ENCODE data around the gene MAN2A1. TPM values are rescaled to one million over a fixed set of nuclear protein-coding genes. Genes with fewer than 3 reads are reported as not detected.

MAN2A1 gene
- total and polyA plus RNA-seq, 2 experiments from 2014 or later: 32.5 to 129 TPM

DNA sequence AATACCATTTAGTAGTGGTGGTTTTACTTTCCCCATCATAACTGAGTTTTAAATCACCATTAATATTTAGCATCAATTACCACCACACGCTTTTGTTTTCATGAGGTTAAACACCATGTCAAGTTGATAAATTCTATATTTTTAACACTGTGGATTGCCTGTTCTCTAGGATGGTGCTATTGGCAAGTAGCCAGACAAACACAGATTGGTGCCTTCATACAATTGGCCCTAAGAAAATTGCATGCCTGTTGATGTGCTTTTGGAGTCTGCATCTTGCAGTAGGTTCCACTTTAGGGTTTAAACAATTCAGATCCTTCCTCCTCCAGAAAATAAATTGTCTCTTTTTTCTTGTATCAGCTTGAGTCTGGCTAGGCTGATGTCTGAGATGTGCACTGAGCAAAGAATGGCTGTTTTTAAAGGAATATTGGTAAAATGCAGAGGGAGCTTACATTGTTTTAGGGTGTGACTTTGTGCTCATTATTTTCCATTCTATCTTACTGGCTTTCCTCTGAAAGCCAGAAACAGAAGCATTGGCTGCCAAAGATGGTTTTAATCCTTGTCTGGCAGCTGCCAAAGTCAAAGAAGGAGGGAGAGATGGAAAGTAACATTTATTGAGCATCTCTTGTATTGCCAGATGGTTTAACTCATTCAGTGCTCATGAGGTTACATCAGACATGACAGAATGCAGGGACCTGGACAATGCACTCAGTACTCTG is 19.6 kb upstream of the MAN2A1 start (continued):
- TF ChIP-seq, protein P1, sequence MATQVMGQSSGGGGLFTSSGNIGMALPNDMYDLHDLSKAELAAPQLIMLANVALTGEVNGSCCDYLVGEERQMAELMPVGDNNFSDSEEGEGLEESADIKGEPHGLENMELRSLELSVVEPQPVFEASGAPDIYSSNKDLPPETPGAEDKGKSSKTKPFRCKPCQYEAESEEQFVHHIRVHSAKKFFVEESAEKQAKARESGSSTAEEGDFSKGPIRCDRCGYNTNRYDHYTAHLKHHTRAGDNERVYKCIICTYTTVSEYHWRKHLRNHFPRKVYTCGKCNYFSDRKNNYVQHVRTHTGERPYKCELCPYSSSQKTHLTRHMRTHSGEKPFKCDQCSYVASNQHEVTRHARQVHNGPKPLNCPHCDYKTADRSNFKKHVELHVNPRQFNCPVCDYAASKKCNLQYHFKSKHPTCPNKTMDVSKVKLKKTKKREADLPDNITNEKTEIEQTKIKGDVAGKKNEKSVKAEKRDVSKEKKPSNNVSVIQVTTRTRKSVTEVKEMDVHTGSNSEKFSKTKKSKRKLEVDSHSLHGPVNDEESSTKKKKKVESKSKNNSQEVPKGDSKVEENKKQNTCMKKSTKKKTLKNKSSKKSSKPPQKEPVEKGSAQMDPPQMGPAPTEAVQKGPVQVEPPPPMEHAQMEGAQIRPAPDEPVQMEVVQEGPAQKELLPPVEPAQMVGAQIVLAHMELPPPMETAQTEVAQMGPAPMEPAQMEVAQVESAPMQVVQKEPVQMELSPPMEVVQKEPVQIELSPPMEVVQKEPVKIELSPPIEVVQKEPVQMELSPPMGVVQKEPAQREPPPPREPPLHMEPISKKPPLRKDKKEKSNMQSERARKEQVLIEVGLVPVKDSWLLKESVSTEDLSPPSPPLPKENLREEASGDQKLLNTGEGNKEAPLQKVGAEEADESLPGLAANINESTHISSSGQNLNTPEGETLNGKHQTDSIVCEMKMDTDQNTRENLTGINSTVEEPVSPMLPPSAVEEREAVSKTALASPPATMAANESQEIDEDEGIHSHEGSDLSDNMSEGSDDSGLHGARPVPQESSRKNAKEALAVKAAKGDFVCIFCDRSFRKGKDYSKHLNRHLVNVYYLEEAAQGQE (IDR thresholded peaks at IDR 0.05; ENCODE audit: unreplicated experiment): no peak

DNA sequence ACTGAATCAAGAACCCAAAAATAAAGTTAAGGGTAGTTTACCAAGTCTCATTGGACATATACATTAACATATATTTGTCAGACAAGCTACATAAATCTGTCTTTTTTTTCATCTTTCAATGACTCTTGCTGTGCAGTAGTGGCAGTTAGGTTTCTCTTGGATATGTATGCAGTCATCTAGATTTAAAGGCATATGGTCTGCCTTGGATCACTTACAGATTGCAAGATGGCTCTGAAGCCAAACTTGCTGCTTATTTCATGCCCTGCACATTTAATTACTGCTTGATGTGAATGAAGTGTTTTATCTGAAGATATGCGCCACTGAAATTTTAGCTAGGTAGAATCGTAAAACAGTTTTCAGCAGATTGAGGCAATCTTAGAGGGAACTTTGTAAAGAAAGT is 18.6 kb upstream of the MAN2A1 start:
- ATAC-seq: no peak
- H3K27ac Mint-ChIP-seq: no peak overlapping the region

More for the DNA sequence above, 18.6 kb upstream of the MAN2A1 start:
- no peak overlapping the region for H3K4me3 ChIP-seq
- Mint-ChIP-seq H3K9me3 (no peaks in the 10 kb centered on the region), H3K36me3 (ENCODE audit: low read depth) (no peaks in the 10 kb centered on the region), H3K27me3 (ENCODE audit: insufficient read depth, low read depth, poor library complexity) (no peaks in the 10 kb centered on the region), H3K4me1 (peaks cover 18% of the 10 kb centered on the region), H3K4me3 (no peak overlapping the region)
- H4K20me1 ChIP-seq (replicated peaks; ENCODE audit: insufficient read depth): no peaks in the 10 kb centered on the region
- no peaks in the 10 kb centered on the region for H3K36me3 ChIP-seq (ENCODE audit: insufficient read depth)
- no peak overlapping the region for H3K27ac ChIP-seq (ENCODE audit: low read depth)
- H3K9me2 ChIP-seq (ENCODE audit: insufficient read depth): 0 out of 2 replicates have a peak, but pooled peaks cover 10% of the 10 kb centered on the region
- H3K4me1 ChIP-seq (ENCODE audit: insufficient read depth): peaks cover 3% of the 10 kb centered on the region; the same call in 1 of the 2 replicates
- DNase-seq (ENCODE audit: low spot score): no peak
- H3K27me3 ChIP-seq (ENCODE audit: insufficient read depth): no peaks in the 10 kb centered on the region
- no peaks in the 10 kb centered on the region for H3K79me2 ChIP-seq (replicated peaks; ENCODE audit: insufficient read depth)
- H3F3A ChIP-seq (replicated peaks; ENCODE audit: low read depth): no peaks in the 10 kb centered on the region
- TF ChIP-seq, protein P2, sequence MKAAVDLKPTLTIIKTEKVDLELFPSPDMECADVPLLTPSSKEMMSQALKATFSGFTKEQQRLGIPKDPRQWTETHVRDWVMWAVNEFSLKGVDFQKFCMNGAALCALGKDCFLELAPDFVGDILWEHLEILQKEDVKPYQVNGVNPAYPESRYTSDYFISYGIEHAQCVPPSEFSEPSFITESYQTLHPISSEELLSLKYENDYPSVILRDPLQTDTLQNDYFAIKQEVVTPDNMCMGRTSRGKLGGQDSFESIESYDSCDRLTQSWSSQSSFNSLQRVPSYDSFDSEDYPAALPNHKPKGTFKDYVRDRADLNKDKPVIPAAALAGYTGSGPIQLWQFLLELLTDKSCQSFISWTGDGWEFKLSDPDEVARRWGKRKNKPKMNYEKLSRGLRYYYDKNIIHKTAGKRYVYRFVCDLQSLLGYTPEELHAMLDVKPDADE (IDR thresholded peaks at IDR 0.05): no peak
- TF ChIP-seq, protein P1 (IDR thresholded peaks at IDR 0.05; ENCODE audit: unreplicated experiment): no peak
- TF ChIP-seq, protein P3, sequence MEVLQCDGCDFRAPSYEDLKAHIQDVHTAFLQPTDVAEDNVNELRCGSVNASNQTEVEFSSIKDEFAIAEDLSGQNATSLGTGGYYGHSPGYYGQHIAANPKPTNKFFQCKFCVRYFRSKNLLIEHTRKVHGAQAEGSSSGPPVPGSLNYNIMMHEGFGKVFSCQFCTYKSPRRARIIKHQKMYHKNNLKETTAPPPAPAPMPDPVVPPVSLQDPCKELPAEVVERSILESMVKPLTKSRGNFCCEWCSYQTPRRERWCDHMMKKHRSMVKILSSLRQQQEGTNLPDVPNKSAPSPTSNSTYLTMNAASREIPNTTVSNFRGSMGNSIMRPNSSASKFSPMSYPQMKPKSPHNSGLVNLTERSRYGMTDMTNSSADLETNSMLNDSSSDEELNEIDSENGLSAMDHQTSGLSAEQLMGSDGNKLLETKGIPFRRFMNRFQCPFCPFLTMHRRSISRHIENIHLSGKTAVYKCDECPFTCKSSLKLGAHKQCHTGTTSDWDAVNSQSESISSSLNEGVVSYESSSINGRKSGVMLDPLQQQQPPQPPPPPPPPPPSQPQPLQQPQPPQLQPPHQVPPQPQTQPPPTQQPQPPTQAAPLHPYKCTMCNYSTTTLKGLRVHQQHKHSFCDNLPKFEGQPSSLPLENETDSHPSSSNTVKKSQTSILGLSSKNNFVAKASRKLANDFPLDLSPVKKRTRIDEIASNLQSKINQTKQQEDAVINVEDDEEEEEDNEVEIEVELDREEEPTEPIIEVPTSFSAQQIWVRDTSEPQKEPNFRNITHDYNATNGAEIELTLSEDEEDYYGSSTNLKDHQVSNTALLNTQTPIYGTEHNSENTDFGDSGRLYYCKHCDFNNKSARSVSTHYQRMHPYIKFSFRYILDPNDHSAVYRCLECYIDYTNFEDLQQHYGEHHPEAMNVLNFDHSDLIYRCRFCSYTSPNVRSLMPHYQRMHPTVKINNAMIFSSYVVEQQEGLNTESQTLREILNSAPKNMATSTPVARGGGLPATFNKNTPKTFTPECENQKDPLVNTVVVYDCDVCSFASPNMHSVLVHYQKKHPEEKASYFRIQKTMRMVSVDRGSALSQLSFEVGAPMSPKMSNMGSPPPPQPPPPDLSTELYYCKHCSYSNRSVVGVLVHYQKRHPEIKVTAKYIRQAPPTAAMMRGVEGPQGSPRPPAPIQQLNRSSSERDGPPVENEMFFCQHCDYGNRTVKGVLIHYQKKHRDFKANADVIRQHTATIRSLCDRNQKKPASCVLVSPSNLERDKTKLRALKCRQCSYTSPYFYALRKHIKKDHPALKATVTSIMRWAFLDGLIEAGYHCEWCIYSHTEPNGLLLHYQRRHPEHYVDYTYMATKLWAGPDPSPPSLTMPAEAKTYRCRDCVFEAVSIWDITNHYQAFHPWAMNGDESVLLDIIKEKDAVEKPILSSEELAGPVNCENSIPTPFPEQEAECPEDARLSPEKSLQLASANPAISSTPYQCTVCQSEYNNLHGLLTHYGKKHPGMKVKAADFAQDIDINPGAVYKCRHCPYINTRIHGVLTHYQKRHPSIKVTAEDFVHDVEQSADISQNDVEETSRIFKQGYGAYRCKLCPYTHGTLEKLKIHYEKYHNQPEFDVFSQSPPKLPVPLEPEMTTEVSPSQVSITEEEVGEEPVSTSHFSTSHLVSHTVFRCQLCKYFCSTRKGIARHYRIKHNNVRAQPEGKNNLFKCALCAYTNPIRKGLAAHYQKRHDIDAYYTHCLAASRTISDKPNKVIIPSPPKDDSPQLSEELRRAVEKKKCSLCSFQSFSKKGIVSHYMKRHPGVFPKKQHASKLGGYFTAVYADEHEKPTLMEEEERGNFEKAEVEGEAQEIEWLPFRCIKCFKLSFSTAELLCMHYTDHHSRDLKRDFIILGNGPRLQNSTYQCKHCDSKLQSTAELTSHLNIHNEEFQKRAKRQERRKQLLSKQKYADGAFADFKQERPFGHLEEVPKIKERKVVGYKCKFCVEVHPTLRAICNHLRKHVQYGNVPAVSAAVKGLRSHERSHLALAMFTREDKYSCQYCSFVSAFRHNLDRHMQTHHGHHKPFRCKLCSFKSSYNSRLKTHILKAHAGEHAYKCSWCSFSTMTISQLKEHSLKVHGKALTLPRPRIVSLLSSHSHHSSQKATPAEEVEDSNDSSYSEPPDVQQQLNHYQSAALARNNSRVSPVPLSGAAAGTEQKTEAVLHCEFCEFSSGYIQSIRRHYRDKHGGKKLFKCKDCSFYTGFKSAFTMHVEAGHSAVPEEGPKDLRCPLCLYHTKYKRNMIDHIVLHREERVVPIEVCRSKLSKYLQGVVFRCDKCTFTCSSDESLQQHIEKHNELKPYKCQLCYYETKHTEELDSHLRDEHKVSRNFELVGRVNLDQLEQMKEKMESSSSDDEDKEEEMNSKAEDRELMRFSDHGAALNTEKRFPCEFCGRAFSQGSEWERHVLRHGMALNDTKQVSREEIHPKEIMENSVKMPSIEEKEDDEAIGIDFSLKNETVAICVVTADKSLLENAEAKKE (CRISPR knock-in tag; IDR thresholded peaks at IDR 0.05): no peak
- no peak for TF ChIP-seq CREB1 (CRISPR knock-in tag; IDR thresholded peaks at IDR 0.05; ENCODE audit: low read depth)
- no peak overlapping the region for H2AFZ ChIP-seq
- H3K4me2 ChIP-seq: no peak overlapping the region
